AG10803 (cell line): ENCODE results near the gene EIF4G1.
"Not testable (repeated sequence)": the region's sequence is repeated elsewhere in the genome, so short reads cannot be mapped to it uniquely, and the experiment has no call there.

Experiments
- DNase-seq: peaks from one replicate; pipeline ENCODE4 v3.0.0; 2010; ENCODE audit warnings: low read depth
- H3K4me3 ChIP-seq: 2 replicates; pipeline ENCODE4 v1.5.1; 2011; ENCODE audit warnings: mild to moderate bottlenecking, low read length, control low read depth
- TF ChIP-seq, protein P1 (sequence below): conservative IDR thresholded peaks from 2 replicates; pipeline ENCODE4 v1.5.1; 2011; ENCODE audit warnings: mild to moderate bottlenecking, low read length, control low read depth, inconsistent platforms

EIF4G1 gene

GRCh38 chr3:184335661-184336546 is 21.5 kb downstream of the EIF4G1 start:
- peak; percentile 66 for DNase-seq
- TF ChIP-seq, protein P1, sequence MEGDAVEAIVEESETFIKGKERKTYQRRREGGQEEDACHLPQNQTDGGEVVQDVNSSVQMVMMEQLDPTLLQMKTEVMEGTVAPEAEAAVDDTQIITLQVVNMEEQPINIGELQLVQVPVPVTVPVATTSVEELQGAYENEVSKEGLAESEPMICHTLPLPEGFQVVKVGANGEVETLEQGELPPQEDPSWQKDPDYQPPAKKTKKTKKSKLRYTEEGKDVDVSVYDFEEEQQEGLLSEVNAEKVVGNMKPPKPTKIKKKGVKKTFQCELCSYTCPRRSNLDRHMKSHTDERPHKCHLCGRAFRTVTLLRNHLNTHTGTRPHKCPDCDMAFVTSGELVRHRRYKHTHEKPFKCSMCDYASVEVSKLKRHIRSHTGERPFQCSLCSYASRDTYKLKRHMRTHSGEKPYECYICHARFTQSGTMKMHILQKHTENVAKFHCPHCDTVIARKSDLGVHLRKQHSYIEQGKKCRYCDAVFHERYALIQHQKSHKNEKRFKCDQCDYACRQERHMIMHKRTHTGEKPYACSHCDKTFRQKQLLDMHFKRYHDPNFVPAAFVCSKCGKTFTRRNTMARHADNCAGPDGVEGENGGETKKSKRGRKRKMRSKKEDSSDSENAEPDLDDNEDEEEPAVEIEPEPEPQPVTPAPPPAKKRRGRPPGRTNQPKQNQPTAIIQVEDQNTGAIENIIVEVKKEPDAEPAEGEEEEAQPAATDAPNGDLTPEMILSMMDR: no peak
- peak overlapping the region; percentile 73 for H3K4me3 ChIP-seq

DNA sequence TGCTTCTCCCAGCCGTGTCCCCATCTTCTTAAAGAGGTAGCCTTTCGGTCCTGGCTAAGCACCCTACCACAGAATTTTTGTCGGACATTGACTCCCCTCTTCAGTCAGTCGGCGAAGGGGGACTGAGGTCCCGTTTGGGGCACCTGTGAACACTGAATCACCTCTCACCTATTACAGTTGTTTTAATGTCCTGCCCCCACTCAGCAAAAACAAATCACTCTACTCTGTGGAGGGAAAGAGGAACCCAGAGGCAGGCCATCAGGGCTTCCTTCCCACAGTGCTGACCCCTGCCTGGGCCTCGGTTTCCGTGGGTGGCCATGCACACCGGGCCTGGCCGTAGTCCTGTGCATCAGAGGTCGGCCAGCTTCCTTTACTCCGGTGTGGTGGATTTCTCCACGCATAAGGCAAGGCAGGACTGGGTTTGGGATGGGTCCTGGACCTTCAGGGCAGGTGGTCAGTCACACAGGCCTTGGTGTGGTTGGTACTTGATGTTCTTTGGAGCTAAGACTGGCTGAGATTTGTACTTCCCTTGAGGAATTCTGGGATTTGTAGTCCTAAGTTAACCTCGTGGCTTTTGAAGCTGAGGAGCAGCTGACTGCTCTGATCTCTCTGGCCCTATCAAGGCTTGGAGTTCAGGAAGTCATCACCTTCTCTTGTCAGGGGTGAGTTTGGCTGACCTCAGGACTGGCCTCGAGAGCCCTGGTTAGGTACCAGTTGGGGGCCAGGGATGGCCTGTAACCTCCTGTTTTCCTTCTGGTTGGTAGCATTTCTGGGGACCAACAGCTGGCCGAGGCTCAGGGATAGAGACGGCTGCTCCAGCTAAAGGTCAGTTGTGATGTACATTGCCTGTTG is 22.4 kb downstream of the EIF4G1 start:
- H3K4me3 ChIP-seq: peak overlapping the region; percentile 73
- peak; percentile 70 for DNase-seq
- TF ChIP-seq, protein P1: no peak

GRCh38 chr3:184337399-184337714 is 23.0 kb downstream of the EIF4G1 start, which contains the start of gene FAM131A:
FAM131A (plus strand) TSS chr3:184337600; CDS start chr3:184337631, 31 bp downstream.
- TF ChIP-seq, protein P1: no peak

GRCh38 chr3:184337981-184338380 is 23.6 kb downstream of the EIF4G1 start:
- TF ChIP-seq, protein P1: no peak
- H3K4me3 ChIP-seq: no peak overlapping the region
- no peak for DNase-seq

More at GRCh38 chr3:184337399-184337714, 23.0 kb downstream of the EIF4G1 start, which contains the start of gene FAM131A:
- peak; percentile 50 for DNase-seq
- peak within 1 kb of the TSS; percentile 73 for H3K4me3 ChIP-seq

GRCh38 chr3:184338511-184338945 is 24.1 kb downstream of the EIF4G1 start:
- H3K4me3 ChIP-seq: no peak overlapping the region
- DNase-seq: peak; percentile 35
- TF ChIP-seq, protein P1: 0 out of 2 replicates have a peak, but pooled peaks have one; percentile 0

GRCh38 chr3:184339001-184339400 is 24.6 kb downstream of the EIF4G1 start:
- DNase-seq: no peak
- no peak overlapping the region for H3K4me3 ChIP-seq
- TF ChIP-seq, protein P1: no peak

DNA sequence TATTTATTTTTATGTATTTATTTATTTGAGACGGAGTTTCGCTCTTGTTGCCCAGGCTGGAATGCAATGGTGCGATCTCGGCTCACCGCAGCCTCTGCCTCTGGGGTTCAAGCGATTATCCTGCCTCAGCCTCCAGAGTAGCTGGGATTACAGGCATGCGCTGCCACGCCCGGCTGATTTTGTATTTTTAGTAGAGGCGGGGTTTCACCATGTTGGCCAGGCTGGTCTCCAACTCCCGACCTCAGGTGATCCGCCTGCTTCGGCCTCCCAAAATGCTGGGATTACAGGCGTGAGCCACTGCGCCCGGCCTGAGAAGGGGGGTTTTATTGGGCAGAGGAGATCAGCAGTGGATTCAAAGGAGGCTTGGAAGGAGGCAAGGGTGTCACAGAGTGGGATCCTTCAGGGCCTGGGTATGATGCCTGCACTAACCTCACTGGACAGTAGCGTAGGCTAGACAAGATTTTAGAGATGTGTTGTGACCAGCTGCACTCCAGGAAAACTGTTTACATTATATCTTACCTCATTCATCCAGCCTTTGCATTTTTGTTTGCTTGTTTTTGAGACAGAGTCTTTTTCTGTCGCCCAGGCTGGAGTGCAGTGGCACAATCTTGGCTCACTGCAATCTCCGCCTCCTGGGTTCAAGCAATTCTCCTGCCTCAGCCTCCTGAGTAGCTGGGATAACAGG is 25.2 kb downstream of the EIF4G1 start:
- not testable (repeated sequence) for H3K4me3 ChIP-seq, DNase-seq
